ENCODE data around the gene STMN1.
"Not testable (repeated sequence)": the region's sequence is repeated elsewhere in the genome, so short reads cannot be mapped to it uniquely, and the experiment has no call there.

DNA sequence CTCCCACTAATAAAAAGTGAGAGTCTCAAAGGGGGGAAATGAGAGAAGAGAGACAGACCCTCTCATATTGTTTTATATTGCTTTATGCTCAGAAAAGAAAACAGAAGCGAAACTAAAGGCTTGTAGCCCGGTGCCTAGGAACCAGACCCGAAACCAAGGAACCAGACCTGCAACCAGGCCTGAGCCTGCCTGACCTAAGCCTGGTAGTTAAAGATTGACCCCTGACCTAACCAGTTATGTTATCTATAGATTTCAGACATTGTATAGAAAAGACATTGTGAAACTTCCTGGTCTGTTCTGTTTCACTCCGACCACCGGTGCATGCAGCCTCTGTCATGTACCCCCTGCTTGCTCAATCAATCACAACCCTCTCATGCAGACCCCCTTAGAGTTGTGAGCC lies 37.3 kb upstream of the STMN1 start:
- TF ChIP-seq, protein P1, sequence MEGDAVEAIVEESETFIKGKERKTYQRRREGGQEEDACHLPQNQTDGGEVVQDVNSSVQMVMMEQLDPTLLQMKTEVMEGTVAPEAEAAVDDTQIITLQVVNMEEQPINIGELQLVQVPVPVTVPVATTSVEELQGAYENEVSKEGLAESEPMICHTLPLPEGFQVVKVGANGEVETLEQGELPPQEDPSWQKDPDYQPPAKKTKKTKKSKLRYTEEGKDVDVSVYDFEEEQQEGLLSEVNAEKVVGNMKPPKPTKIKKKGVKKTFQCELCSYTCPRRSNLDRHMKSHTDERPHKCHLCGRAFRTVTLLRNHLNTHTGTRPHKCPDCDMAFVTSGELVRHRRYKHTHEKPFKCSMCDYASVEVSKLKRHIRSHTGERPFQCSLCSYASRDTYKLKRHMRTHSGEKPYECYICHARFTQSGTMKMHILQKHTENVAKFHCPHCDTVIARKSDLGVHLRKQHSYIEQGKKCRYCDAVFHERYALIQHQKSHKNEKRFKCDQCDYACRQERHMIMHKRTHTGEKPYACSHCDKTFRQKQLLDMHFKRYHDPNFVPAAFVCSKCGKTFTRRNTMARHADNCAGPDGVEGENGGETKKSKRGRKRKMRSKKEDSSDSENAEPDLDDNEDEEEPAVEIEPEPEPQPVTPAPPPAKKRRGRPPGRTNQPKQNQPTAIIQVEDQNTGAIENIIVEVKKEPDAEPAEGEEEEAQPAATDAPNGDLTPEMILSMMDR (optimal IDR thresholded peaks at IDR 0.05 in 1 of 3, IDR thresholded peaks at IDR 0.05 in 1 of 3, conservative IDR thresholded peaks at IDR 0.05 in 1 of 3; ENCODE audit: extremely low read depth in 1 of 3, insufficient read depth in 2 of 3, low read length in 3 of 3): not testable (repeated sequence)
- TF ChIP-seq EZH2 (IDR thresholded peaks at IDR 0.05; ENCODE audit: low read length): not testable (repeated sequence)
